Measurements from ENCODE around the gene ABO.
"Not testable (repeated sequence)": the region's sequence is repeated elsewhere in the genome, so short reads cannot be mapped to it uniquely, and the experiment has no call there.

The ABO gene

DNA sequence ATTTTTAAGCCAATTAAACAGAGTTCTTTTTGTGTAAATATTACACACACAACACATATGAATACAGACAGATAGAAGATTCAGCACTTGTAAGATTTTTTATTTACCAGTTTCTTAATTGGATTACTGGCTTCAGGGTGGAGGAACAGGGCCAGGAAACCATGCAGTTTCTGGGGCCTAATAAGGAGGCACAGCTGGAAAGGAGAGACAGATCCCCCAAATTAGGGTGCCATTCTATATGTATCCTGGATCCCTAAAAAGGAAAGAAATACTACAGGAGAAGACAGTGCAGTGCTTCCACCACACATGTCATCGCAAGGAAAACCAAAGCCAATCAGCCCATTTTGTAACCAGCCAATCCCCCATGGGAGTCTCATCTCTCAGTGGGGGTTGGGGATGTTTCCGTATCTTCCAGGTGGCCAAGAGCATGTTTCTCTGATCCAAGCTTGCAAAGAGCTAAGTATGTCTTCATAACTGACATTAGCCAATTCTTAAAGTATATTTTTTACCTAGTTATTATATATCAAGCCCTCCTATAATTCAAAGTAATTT, 15.8 kb upstream of the ABO start:
- DNase-seq (ENCODE audit: low spot score), result no peak

DNA sequence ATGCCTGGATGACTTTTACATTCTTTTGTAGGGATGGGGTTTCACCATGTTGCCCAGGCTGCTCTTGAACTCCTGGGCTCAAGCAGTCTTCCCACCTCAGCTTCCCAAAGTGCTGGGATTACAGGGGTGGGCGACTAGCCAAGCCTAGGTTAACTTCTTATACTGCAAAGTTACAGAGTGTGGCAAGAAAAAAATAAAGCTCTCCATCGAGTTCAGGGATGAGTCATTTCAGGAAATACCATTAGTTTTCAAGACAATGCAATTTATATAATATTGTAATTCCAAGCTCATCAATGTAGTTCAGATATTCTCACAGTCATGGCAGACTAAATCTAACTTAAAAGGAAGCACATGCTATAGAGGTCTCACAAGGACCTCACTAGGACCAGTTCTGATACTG, 11.5 kb upstream of the ABO start:
- no peak for DNase-seq (ENCODE audit: low spot score)

GRCh38 chr9:133285252-133285775, 10.3 kb upstream of the ABO start:
- no peak for DNase-seq (ENCODE audit: low spot score)

GRCh38 chr9:133284362-133284761, 9.4 kb upstream of the ABO start:
- DNase-seq (ENCODE audit: low spot score), result no peak

DNA sequence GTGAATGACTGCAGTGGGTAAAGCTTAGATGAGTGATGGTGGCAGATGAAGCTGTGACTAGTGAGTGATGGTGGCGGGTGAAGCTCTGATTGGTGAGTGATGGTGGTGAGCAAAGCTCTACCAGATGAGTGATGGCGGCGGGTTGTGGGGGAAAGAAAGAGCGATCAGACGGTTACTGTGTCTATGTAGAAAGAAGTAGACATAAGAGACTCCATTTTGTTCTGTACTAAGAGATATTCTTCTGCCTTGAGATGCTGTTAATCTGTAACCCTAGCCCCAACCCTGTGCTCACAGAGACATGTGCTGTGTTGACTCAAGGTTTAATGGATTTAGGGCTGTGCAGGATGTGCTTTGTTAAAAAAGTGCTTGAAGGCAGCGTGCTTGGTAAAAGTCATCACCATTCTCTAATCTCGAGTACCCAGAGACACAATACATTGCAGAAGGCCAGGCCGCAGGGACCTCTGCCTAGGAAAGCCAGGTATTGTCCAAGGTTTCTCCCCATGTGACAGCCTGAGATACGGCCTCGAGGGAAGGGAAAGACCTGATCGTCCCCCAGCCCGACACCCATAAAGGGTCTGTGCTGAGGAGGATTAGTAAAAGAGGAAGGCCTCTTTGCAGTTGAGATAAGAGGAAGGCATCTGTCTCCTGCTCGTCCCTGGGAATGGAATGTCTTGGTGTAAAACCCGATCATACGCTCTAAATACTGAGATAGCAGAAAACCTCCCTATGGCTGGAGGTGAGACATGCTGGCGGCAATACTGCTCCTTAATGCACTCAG, 8.4 kb upstream of the ABO start:
- DNase-seq (ENCODE audit: low spot score), result not testable (repeated sequence)

- DNase-seq (ENCODE audit: low spot score), result no peak
These were observed 7.7 kb upstream of the ABO start for GRCh38 chr9:133282464-133283238.

- no peak for DNase-seq (ENCODE audit: low spot score)
These were observed 5.4 kb upstream of the ABO start for GRCh38 chr9:133280392-133280791.

DNA sequence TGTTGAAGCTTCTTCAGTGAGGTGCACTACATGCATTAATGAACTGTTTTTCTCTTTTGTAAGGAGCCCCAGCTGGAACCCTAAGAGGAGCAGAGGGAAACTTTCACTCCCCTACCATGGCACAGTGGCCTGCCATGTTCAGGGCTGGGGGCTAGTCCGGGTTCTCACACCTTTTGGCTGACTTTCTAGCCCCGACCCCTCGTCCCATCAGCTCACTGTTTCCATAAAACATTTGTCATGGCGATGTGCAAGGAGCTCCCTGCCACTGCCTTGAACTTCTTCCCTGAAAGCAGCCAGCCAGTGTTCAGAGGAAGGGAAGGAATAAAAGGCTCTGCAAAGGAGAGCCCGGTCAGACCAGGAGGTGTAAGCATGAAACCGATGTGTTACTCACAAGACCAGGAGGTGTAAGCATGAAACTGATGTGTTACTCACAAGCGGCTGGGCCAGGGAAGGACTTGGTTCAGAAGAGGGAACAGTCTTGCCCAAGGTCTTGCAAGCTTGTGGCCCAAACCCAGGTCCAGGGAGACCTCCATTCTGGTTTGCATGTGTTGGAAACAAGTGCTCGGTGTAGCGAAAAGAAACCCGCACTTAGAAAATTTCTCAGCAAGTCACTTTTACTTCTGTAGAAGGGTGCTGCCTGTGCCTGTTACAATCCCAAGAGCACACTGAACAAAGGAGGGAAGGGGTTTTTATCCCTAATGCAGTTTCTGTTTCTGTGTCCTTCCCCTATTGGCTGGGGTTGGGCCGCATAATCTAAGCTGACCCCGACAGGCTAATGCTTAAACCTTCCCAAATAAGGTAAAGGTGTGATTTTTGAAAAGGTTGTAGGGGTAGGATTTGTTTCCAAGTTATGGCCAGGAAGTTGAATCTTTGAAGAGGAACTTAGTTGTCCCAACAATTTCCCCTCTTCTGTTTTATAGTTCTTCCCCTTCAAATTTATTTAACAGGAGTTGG, 3.4 kb upstream of the ABO start:
- DNase-seq (ENCODE audit: low spot score), result no peak

GRCh38 chr9:133277467-133277866, 2.5 kb upstream of the ABO start:
- no peak for DNase-seq (ENCODE audit: low spot score)

DNA sequence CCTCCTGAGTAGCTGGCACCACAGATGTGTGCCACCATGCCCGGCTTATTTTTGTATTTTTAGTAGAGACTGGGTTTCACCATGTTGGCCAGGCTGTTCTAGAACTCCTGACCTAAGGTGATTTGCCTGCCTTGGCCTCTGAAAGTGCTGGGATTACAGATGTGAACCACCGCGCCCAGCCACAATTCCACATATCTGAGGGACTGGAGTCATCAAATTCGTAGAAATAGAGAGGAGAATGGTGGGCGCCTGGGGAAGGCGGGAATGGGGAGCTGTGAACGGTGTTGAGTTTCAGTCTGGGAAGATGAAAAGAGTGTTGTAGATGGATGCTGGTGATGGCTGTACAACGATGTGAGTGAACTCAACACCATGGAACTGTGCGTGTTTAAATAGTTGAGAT, 1.9 kb upstream of the ABO start:
- no peak for DNase-seq (ENCODE audit: low spot score)

- DNase-seq (ENCODE audit: low spot score), result no peak
These were observed 1.2 kb upstream of the ABO start for GRCh38 chr9:133276001-133276884.

DNA sequence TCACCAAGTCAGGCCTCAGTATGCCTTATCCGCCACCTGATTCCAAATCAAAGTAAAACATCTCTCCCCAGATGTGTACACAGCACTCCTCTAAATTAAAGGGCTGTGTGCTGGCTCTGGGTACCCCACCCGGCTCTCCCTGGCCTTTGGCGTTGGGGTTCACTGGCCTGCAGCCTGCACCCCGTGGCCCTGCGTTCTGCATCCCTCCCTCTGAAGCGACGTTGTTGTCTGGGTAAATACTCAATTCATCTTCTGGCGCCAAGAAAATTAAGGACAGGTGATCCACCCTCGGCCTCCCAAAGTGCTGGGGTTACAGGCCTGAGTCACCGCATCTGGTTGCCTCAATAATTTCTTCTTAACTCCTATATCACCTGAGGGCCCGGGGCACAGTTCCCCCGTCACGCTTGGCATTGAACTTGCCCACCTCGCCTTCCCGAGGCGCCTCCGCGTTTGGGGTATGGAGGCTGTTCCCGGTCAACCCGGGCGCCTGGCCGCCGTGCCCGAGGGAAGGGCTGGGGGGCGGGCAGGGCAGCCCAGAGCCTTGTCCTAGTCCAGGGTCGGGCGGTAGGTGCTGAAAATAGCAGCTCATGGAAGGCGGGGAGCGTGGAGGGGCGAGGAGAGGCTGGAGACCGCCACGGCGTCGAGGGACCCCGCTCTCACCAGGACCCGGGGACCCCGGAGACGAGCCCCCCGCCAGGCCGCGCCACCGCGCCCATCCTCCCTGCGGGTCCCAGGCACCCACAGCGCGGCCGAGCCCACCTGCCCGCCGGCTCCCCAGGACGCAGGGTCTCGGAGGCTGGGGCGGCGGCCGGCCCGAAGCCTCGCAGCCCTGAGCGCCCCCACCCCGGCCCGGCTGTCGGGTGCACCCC, 531 bp downstream of the ABO start:
- DNase-seq (ENCODE audit: low spot score), result no peak

- DNase-seq (ENCODE audit: low spot score), result no peak
These were observed 1.2 kb downstream of the ABO start for GRCh38 chr9:133273819-133274218.

DNA sequence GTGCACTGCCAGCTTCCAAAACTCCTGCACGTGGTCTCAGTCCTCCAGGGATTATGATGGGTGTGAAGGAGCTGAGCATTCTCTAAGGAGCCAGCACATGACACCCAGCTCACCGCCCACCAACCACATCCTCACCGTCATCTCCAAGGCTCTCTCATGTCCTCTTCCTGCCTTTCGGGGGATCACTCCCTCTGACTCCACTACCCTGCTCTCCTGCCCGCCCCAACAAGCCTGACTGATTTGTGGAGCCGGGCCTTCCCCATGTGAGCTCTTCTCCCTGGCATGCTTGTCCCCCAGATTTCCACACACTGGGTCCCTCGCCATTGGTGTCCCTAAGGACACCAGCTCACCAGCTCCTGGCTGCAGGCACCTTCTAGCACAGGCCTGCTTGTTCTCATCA, 1.9 kb downstream of the ABO start:
- DNase-seq (ENCODE audit: low spot score), result no peak

GRCh38 chr9:133269537-133270362, 5.3 kb downstream of the ABO start:
- no peak for DNase-seq (ENCODE audit: low spot score)

GRCh38 chr9:133269136-133269535, 5.9 kb downstream of the ABO start:
- DNase-seq (ENCODE audit: low spot score), result not testable (repeated sequence)

DNA sequence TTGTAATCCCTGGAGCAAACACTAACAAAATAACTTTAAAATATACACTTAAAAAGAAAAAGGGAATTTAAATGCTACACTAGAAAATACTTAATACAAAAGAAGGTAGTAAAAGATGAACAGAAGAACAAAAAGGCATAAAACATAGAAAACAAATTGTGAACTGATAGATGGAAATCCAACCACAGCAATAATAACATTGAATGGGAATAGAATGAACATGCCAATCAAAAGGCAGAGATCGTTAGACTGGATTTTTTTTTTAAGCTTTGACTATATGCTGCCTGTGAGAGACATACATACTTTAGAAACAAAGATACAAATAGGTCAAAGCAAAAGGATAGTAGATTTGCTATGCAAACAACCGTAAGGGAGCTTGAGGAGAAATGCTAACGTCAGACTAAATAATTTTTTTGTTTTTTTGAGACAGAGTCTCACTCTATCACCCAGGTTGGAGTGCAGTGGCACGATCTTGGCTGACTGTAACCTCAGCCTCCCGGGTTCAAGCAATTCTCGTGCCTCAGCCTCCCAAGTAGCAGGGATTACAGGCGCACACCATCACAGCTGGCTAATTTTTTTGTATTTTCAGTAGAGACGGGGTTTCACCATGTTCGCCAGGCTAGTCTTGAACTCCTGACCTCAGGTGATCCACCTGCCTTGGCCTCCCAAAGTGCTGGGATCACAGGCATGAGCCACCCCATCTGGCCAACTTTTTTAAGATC, 6.5 kb downstream of the ABO start:
- DNase-seq (ENCODE audit: low spot score), result no peak

DNA sequence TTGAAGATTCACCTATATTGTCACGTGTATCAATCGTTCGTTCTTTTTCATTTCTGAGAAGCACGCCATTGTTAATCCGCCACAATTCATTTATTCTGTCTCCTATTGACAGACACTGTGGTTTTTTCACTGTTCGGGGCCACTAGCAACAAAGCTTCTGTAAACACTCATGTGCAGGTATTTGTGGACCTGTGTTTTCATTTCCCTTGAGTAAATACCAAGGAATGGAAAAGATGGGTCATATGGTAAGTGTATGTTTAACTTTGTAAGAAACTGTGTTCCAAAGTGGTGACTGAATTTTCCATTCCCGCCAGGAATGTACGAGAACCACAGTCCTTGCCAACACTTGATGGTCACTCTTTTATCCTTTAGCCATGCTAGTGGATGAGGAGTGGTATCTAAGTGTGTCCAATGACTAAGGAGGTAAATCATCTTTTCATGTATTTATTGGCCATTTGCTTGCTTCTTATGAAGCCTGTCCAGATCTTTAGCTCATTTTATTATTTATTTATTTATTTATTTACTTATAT, 10.7 kb downstream of the ABO start:
- DNase-seq (ENCODE audit: low spot score), result no peak
